Loucy (cell line): ENCODE data around the gene TEX2.

ENCODE experiments used
- CTCF ChIP-seq: fragments of 200-600 bp; sonication (generic); conservative IDR thresholded peaks from 2 replicates; pipeline ENCODE4 v1.5.1; 2014; ENCODE audit warnings: mild to moderate bottlenecking, antibody characterized with exemption, low read length
- EZH2phosphoT487 ChIP-seq: fragments of 200-600 bp; IDR thresholded peaks from 2 replicates; pipeline ENCODE4 v1.6.1; 2018; ENCODE audit warnings: antibody characterized with exemption, mild to moderate bottlenecking, moderate library complexity, borderline replicate concordance

- TF ChIP-seq EZH2phosphoT487 (no peak), CTCF (no peak)
Observed at GRCh38 chr17:64117981-64118979, 144.8 kb downstream of the TEX2 start.
